ENCODE data around the gene TBC1D32. TPM values are rescaled to one million over a fixed set of nuclear protein-coding genes. Genes with fewer than 3 reads are reported as not detected.
"Not testable (repeated sequence)": the region's sequence is repeated elsewhere in the genome, so short reads cannot be mapped to it uniquely, and the experiment has no call there.

Gene TBC1D32
- total RNA-seq, 1 donor from 2014 or later = 24.2 TPM

- no peaks in the 10 kb centered on the region for H3K9me3 Mint-ChIP-seq (ENCODE audit: unreplicated experiment)
- H3K27ac Mint-ChIP-seq (ENCODE audit: unreplicated experiment) = no peak overlapping the region
- peaks cover 2% of the 10 kb centered on the region for H3K27me3 Mint-ChIP-seq (ENCODE audit: unreplicated experiment)
- H3K36me3 Mint-ChIP-seq (ENCODE audit: unreplicated experiment) = no peaks in the 10 kb centered on the region
- H3K4me3 Mint-ChIP-seq (ENCODE audit: unreplicated experiment) = no peak overlapping the region
- DNase-seq = no peak
- H3K4me1 Mint-ChIP-seq (ENCODE audit: low read depth, unreplicated experiment) = no peaks in the 10 kb centered on the region
- TF ChIP-seq, protein P1, sequence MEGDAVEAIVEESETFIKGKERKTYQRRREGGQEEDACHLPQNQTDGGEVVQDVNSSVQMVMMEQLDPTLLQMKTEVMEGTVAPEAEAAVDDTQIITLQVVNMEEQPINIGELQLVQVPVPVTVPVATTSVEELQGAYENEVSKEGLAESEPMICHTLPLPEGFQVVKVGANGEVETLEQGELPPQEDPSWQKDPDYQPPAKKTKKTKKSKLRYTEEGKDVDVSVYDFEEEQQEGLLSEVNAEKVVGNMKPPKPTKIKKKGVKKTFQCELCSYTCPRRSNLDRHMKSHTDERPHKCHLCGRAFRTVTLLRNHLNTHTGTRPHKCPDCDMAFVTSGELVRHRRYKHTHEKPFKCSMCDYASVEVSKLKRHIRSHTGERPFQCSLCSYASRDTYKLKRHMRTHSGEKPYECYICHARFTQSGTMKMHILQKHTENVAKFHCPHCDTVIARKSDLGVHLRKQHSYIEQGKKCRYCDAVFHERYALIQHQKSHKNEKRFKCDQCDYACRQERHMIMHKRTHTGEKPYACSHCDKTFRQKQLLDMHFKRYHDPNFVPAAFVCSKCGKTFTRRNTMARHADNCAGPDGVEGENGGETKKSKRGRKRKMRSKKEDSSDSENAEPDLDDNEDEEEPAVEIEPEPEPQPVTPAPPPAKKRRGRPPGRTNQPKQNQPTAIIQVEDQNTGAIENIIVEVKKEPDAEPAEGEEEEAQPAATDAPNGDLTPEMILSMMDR (IDR thresholded peaks at IDR 0.05; ENCODE audit: partially characterized antibody, unreplicated experiment) = no peak
Measured at GRCh38 chr6:121310495-121310894, 23.8 kb downstream of the TBC1D32 start.

- Mint-ChIP-seq H3K36me3 (ENCODE audit: unreplicated experiment) (no peaks in the 10 kb centered on the region), H3K4me1 (ENCODE audit: low read depth, unreplicated experiment) (no peaks in the 10 kb centered on the region), H3K27me3 (ENCODE audit: unreplicated experiment) (peaks cover 2% of the 10 kb centered on the region), H3K4me3 (ENCODE audit: unreplicated experiment) (no peak overlapping the region), H3K27ac (ENCODE audit: unreplicated experiment) (no peak overlapping the region), H3K9me3 (ENCODE audit: unreplicated experiment) (no peaks in the 10 kb centered on the region)
- DNase-seq = no peak
- TF ChIP-seq, protein P1 (IDR thresholded peaks at IDR 0.05; ENCODE audit: partially characterized antibody, unreplicated experiment) = no peak
Measured at GRCh38 chr6:121309768-121310469, 24.4 kb downstream of the TBC1D32 start.

DNA sequence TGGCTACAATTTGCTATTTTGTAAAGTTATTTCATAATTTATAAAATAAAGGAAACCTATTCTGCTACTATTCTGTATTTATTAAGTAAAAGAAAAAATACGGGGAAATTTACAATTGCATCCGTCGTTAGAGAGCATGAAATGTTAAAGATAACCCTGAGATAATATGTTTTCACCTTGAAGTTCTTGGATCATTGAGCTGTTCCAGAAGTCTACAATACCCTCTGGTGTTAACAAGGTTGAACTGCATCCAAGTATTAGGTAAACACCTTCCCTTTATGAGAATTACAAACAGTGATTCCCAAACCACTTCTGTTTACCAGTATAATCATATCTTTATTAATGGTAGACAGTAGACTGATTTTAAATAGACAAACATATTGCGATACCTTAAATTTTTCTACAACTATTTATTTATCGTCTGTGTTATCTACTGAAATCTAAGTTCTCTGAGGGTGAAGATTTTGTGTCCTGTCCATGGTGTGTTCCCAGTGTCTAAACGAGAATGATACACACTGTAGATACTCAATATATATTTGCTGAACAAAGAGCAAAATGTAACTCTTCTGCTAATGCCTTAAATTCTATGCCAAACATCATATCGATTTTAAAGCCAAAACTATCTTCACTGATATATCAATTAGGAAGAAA is 28.2 kb downstream of the TBC1D32 start:
- H3K4me1 Mint-ChIP-seq (ENCODE audit: low read depth, unreplicated experiment) = no peaks in the 10 kb centered on the region
- no peak overlapping the region for H3K4me3 Mint-ChIP-seq (ENCODE audit: unreplicated experiment)
- no peaks in the 10 kb centered on the region for H3K36me3 Mint-ChIP-seq (ENCODE audit: unreplicated experiment)
- H3K27me3 Mint-ChIP-seq (ENCODE audit: unreplicated experiment) = no peaks in the 10 kb centered on the region
- no peak for DNase-seq
- no peak overlapping the region for H3K27ac Mint-ChIP-seq (ENCODE audit: unreplicated experiment)
- TF ChIP-seq, protein P1 (IDR thresholded peaks at IDR 0.05; ENCODE audit: partially characterized antibody, unreplicated experiment) = peak; percentile 79
- no peaks in the 10 kb centered on the region for H3K9me3 Mint-ChIP-seq (ENCODE audit: unreplicated experiment)

DNA sequence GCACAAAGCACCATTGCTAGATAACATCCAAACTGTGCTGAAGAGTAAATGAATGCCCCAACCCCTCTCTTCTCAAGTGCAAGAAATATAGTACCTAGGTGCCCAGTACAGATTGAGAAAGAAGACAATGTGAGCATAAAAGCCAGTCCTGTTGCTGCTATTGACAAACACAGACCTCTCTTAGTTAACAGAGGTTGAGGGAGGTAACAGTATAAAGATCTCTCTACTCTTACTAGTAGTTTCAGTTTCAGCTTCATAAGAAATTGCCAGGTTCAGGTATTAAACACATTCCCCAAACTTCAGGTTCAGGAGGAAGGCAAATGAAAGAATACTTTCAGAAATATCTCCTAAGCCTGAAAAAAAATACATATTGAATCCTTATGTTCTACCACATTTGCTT is 31.4 kb downstream of the TBC1D32 start:
- H3K27ac Mint-ChIP-seq (ENCODE audit: unreplicated experiment) = no peak overlapping the region
- peaks cover 1% of the 10 kb centered on the region for H3K27me3 Mint-ChIP-seq (ENCODE audit: unreplicated experiment)
- no peaks in the 10 kb centered on the region for H3K9me3 Mint-ChIP-seq (ENCODE audit: unreplicated experiment)
- no peak for DNase-seq
- H3K36me3 Mint-ChIP-seq (ENCODE audit: unreplicated experiment) = no peaks in the 10 kb centered on the region
- TF ChIP-seq, protein P1 (IDR thresholded peaks at IDR 0.05; ENCODE audit: partially characterized antibody, unreplicated experiment) = no peak
- H3K4me3 Mint-ChIP-seq (ENCODE audit: unreplicated experiment) = no peak overlapping the region
- no peaks in the 10 kb centered on the region for H3K4me1 Mint-ChIP-seq (ENCODE audit: low read depth, unreplicated experiment)

GRCh38 chr6:121301156-121301555 is 33.1 kb downstream of the TBC1D32 start:
- H3K9me3 Mint-ChIP-seq (ENCODE audit: unreplicated experiment); H3K27me3 Mint-ChIP-seq (ENCODE audit: unreplicated experiment); H3K4me3 Mint-ChIP-seq (ENCODE audit: unreplicated experiment); H3K4me1 Mint-ChIP-seq (ENCODE audit: low read depth, unreplicated experiment); H3K36me3 Mint-ChIP-seq (ENCODE audit: unreplicated experiment); H3K27ac Mint-ChIP-seq (ENCODE audit: unreplicated experiment); DNase-seq: not testable (repeated sequence)

Measured in glutamatergic neuron (in vitro differentiated cells).